H1 (cell line): ENCODE results near the gene LCA5L. TPM values are rescaled to one million over a fixed set of nuclear protein-coding genes. Genes with fewer than 3 reads are reported as not detected.
A peak's percentile ranks its signal among the peaks of the same experiment; 100 is the strongest.

ENCODE experiments used
- CTCF ChIA-PET: fragments of 300-600 bp; sonication (Branson Sonifier 250); formaldehyde crosslinking; loops from one replicate; lab custom pipeline; 2021; ENCODE audit not compliant: partially characterized antibody; lab: Charles Lee
- POLR2A ChIA-PET: fragments of 300-600 bp; sonication (Branson Sonifier 250); formaldehyde crosslinking; loops from one replicate; lab custom pipeline; 2021; ENCODE audit warnings: inconsistent platforms; ENCODE audit not compliant: partially characterized antibody; lab: Charles Lee
- DNase-seq, 2 experiments: peaks; one replicate each; pipeline versions ENCODE4 v3.0.0 to v3.0.0-alpha.2; 2010 to 2022; ENCODE audit warnings: low spot score in 2 of 2, low read depth in 1 of 2, mixed read lengths in 1 of 2
- FAIRE-seq: peaks from 2 replicates; lab custom pipeline; 2011; peaks lifted over from hg19 to GRCh38; lab: Jason Lieb, UNC
- H2AFZ ChIP-seq: 2 replicates; pipeline ENCODE4 v1.8.1; 2012; ENCODE audit warnings: low read length, inconsistent platforms
- H2AK5ac ChIP-seq: 2 replicates; pipeline ENCODE4 v1.6.1; 2013; ENCODE audit warnings: low read depth, low read length
- H2BK120ac ChIP-seq: replicated peaks from 2 replicates; pipeline ENCODE3; 2013; ENCODE audit warnings: low read depth, low read length, inconsistent platforms
- H2BK12ac ChIP-seq: 2 replicates; pipeline ENCODE4 v1.6.1; 2013; ENCODE audit warnings: low read depth, low read length
- H2BK15ac ChIP-seq: 2 replicates; pipeline ENCODE4 v1.6.1; 2013; ENCODE audit warnings: low read length
- H2BK20ac ChIP-seq: 2 replicates; pipeline ENCODE4 v1.6.1; 2013; ENCODE audit warnings: low read length
- H2BK5ac ChIP-seq: 2 replicates; pipeline ENCODE4 v1.6.1; 2013; ENCODE audit warnings: low read depth, low read length
- H3K14ac ChIP-seq: 2 replicates; pipeline ENCODE4 v1.6.1; 2013; ENCODE audit warnings: inconsistent platforms; ENCODE audit not compliant: insufficient read length
- H3K18ac ChIP-seq: 2 replicates; pipeline ENCODE4 v1.6.1; 2013; ENCODE audit warnings: low read length; ENCODE audit errors: extremely low read depth
- H3K23ac ChIP-seq: 2 replicates; pipeline ENCODE4 v1.6.1; 2013; ENCODE audit warnings: inconsistent platforms; ENCODE audit not compliant: insufficient read length
- H3K23me2 ChIP-seq: 2 replicates; pipeline ENCODE4 v1.6.1; 2013; ENCODE audit warnings: low read depth, low read length
- H3K27ac ChIP-seq: 2 replicates; pipeline ENCODE4 v1.6.1; 2011; ENCODE audit warnings: low read depth, low read length, inconsistent platforms
- H3K27me3 ChIP-seq, 4 experiments: replicated peaks in 1 of 4; 1 replicate in 1 of 4; 2 replicates in 3 of 4; pipeline versions ENCODE4 v1.6.1 to v1.8.1; 2011 to 2013; ENCODE audit warnings: low read length in 3 of 4, mild to moderate bottlenecking in 3 of 4, inconsistent platforms in 2 of 4, mixed read lengths in 2 of 4, moderate library complexity in 1 of 4; ENCODE audit not compliant: control insufficient read depth in 3 of 4, insufficient read depth in 3 of 4; ENCODE audit errors: extremely low read depth in 1 of 4
- H3K36me3 ChIP-seq, 4 experiments: 2 replicates each; pipeline versions ENCODE4 v1.6.1 to v1.8.1; 2011 to 2013; ENCODE audit warnings: mild to moderate bottlenecking in 4 of 4, low read length in 3 of 4, moderate library complexity in 2 of 4, control low read depth in 1 of 4, inconsistent platforms in 1 of 4; ENCODE audit not compliant: insufficient read depth in 4 of 4, control insufficient read depth in 2 of 4
- H3K4ac ChIP-seq: replicated peaks from 2 replicates; pipeline ENCODE3; 2013; ENCODE audit warnings: low read length, low read depth, mixed read lengths, inconsistent platforms; ENCODE audit not compliant: insufficient read length
- H3K4me1 ChIP-seq, 4 experiments: replicated peaks in 1 of 4; 1 replicate in 1 of 4; 2 replicates in 3 of 4; pipeline versions ENCODE4 v1.6.1 to v1.8.1; 2011 to 2013; ENCODE audit warnings: low read length in 3 of 4, inconsistent platforms in 2 of 4, mixed read lengths in 1 of 4; ENCODE audit not compliant: insufficient read depth in 4 of 4, control insufficient read depth in 3 of 4
- H3K4me2 ChIP-seq, 2 experiments: 2 replicates each; pipeline versions ENCODE4 v1.6.1 to v1.8.1; 2011 to 2013; ENCODE audit warnings: low read depth in 2 of 2, low read length in 2 of 2, control low read depth in 1 of 2, inconsistent platforms in 1 of 2, mild to moderate bottlenecking in 1 of 2; ENCODE audit not compliant: insufficient read depth in 1 of 2
- H3K4me3 ChIP-seq, 4 experiments: fragments of 200-600, 300-600 bp in 1 of 4; sonication (generic), shearing (Covaris generic), sonication (Bioruptor Twin) in 1 of 4; 2 replicates each; pipeline versions ENCODE4 v1.5.1 to v1.8.1; 2011 to 2016; ENCODE audit warnings: low read length in 4 of 4, low read depth in 3 of 4, control low read depth in 2 of 4, inconsistent platforms in 2 of 4, mild to moderate bottlenecking in 2 of 4, mixed read lengths in 1 of 4, moderate library complexity in 1 of 4; ENCODE audit not compliant: insufficient read depth in 2 of 4; ENCODE audit errors: extremely low read depth in 1 of 4
- H3K56ac ChIP-seq: replicated peaks from 2 replicates; pipeline ENCODE3; 2013; ENCODE audit warnings: low read depth, mild to moderate bottlenecking, mixed read lengths, low read length, inconsistent platforms; ENCODE audit not compliant: insufficient read length
- H3K79me1 ChIP-seq: 2 replicates; pipeline ENCODE4 v1.6.1; 2013; ENCODE audit warnings: low read depth, low read length, control low read depth
- H3K79me2 ChIP-seq, 2 experiments: 2 replicates each; pipeline versions ENCODE4 v1.6.1 to v1.8.1; 2012 to 2013; ENCODE audit warnings: low read length in 2 of 2, mild to moderate bottlenecking in 2 of 2, inconsistent platforms in 1 of 2; ENCODE audit not compliant: insufficient read depth in 2 of 2, control insufficient read depth in 1 of 2
- H3K9ac ChIP-seq, 4 experiments: replicated peaks in 1 of 4; 1 replicate in 1 of 4; 2 replicates in 3 of 4; pipeline versions ENCODE4 v1.6.1 to v1.8.1; 2011 to 2013; ENCODE audit warnings: low read depth in 3 of 4, low read length in 3 of 4, control low read depth in 2 of 4, mild to moderate bottlenecking in 2 of 4, moderate library complexity in 2 of 4, inconsistent platforms in 1 of 4; ENCODE audit errors: extremely low read depth in 1 of 4
- H3K9me3 ChIP-seq, 2 experiments: 2 replicates each; pipeline versions ENCODE4 v1.6.1 to v1.8.1; 2012 to 2013; ENCODE audit warnings: mild to moderate bottlenecking in 2 of 2, moderate library complexity in 2 of 2, control low read depth in 1 of 2, inconsistent platforms in 1 of 2, low read depth in 1 of 2, low read length in 1 of 2, mixed read lengths in 1 of 2; ENCODE audit not compliant: insufficient read depth in 2 of 2
- H4K20me1 ChIP-seq, 2 experiments: replicated peaks in 1 of 2; 2 replicates each; pipeline versions ENCODE3 to v1.8.1; 2011 to 2013; ENCODE audit warnings: inconsistent platforms in 2 of 2, low read length in 2 of 2, mild to moderate bottlenecking in 1 of 2; ENCODE audit not compliant: insufficient read depth in 2 of 2, control insufficient read depth in 1 of 2
- H4K5ac ChIP-seq: 2 replicates; pipeline ENCODE4 v1.6.1; 2013; ENCODE audit warnings: low read length, low read depth, mixed read lengths, inconsistent platforms; ENCODE audit not compliant: insufficient read length
- H4K8ac ChIP-seq: 2 replicates; pipeline ENCODE4 v1.8.0; 2013; ENCODE audit warnings: mild to moderate bottlenecking, moderate library complexity, low read length, inconsistent platforms; ENCODE audit not compliant: insufficient read depth; ENCODE audit errors: extremely low read depth
- H4K91ac ChIP-seq: replicated peaks from 2 replicates; pipeline ENCODE3; 2013; ENCODE audit warnings: low read length, mixed read lengths, inconsistent platforms; ENCODE audit not compliant: insufficient read length
- BACH1 ChIP-seq: IDR thresholded peaks from 2 replicates; pipeline ENCODE4 v1.6.1; 2012; ENCODE audit warnings: low read length, improper control_type of control experiment
- CEBPB ChIP-seq: IDR thresholded peaks from 2 replicates; pipeline ENCODE4 v1.6.1; 2012; ENCODE audit warnings: low read depth, low read length
- EZH2 ChIP-seq: fragments of 200-600 bp; sonication (generic); IDR thresholded peaks from 2 replicates; pipeline ENCODE4 v1.7.1; 2012; ENCODE audit warnings: low read depth, mild to moderate bottlenecking, moderate library complexity, low read length, inconsistent platforms; ENCODE audit not compliant: severe bottlenecking
- FOSL1 ChIP-seq: IDR thresholded peaks from 2 replicates; pipeline ENCODE4 v1.6.1; 2011; ENCODE audit warnings: mild to moderate bottlenecking, low read depth, low read length, moderate library complexity; ENCODE audit not compliant: insufficient read depth
- KDM5A ChIP-seq: fragments of 200-600 bp; IDR thresholded peaks from 2 replicates; pipeline ENCODE4 v1.7.1; 2012; ENCODE audit warnings: mild to moderate bottlenecking, low read length, inconsistent platforms, mixed read lengths
- POLR2AphosphoS5 ChIP-seq: IDR thresholded peaks from 2 replicates; pipeline ENCODE4 v1.6.1; 2011; ENCODE audit warnings: low read depth, low read length
- RNF2 ChIP-seq: fragments of 200-900, 300-1000 bp; sonication (generic); IDR thresholded peaks from 2 replicates; pipeline ENCODE4 v1.7.1; 2016; ENCODE audit warnings: borderline replicate concordance, low read depth, mild to moderate bottlenecking, antibody characterized with exemption, low read length; ENCODE audit not compliant: poor library complexity, severe bottlenecking; ENCODE audit errors: missing control alignments
- RXRA ChIP-seq: IDR thresholded peaks from 2 replicates; pipeline ENCODE4 v1.6.1; 2011; ENCODE audit warnings: low read depth, mild to moderate bottlenecking, low read length, moderate library complexity; ENCODE audit not compliant: insufficient read depth
- SAP30 ChIP-seq: fragments of 300-600 bp; sonication (generic); IDR thresholded peaks from 2 replicates; pipeline ENCODE4 v1.7.1; 2012; ENCODE audit warnings: low read length, moderate library complexity, mild to moderate bottlenecking, inconsistent platforms; ENCODE audit not compliant: insufficient read depth, insufficient replicate concordance
- SP2 ChIP-seq: IDR thresholded peaks from 2 replicates; pipeline ENCODE4 v1.6.1; 2012; ENCODE audit warnings: mild to moderate bottlenecking, low read length, inconsistent platforms
- SRF ChIP-seq: IDR thresholded peaks from 2 replicates; pipeline ENCODE4 v1.6.1; 2011; ENCODE audit warnings: mild to moderate bottlenecking, low read depth, low read length, moderate library complexity
- TAF1 ChIP-seq: IDR thresholded peaks from 2 replicates; pipeline ENCODE4 v1.6.1; 2011; ENCODE audit warnings: mild to moderate bottlenecking, low read depth, low read length
- TCF12 ChIP-seq: IDR thresholded peaks from 2 replicates; pipeline ENCODE4 v1.6.1; 2011; ENCODE audit warnings: low read depth, mild to moderate bottlenecking, low read length
- YY1 ChIP-seq: IDR thresholded peaks from 2 replicates; pipeline ENCODE4 v1.6.1; 2011; ENCODE audit warnings: low read depth, mild to moderate bottlenecking, low read length
- WGBS, 2 experiments: shearing (Covaris generic) in 1 of 2; methylation state at CpG; one replicate each; pipeline versions ENCODE4 v1.1.6 to v1.1.7; 2013 to 2015; ENCODE audit warnings: low lambda C conversion rate in 2 of 2, mixed read lengths in 2 of 2, inconsistent platforms in 1 of 2, low coverage in 1 of 2, missing lambda C conversion rate in 1 of 2; ENCODE audit not compliant: insufficient replicate concordance in 2 of 2, insufficient coverage in 1 of 2, insufficient read length in 1 of 2; ENCODE audit errors: extremely low coverage in 1 of 2, missing lambda C conversion rate in 1 of 2; 5-methylcytosine and 5-hydroxymethylcytosine counted together
- polyA plus RNA-seq, 7 experiments: library from polyadenylated mRNA; depleted of rRNA in 3 of 7; stranded (reverse) in 5 of 7; unstranded in 2 of 7; fragments of >200 nt in 5 of 7; fragments of 200-250 nt in 2 of 7; gene quantifications; 1 replicate in 5 of 7; 2 replicates in 1 of 7; 4 replicates in 1 of 7; pipeline versions ENCODE4 v1.2.1 to v1.2.3, GENCODE V29; 2011 to 2013; ENCODE audit warnings: missing spikeins in 2 of 7, mixed read lengths in 2 of 7
- total RNA-seq: library from RNA; stranded (reverse); fragmentation: NEBNext Ultra II Directional; extraction: Animal tissue kit (Norgen Biotek cat#: 25700); gene quantifications from 2 replicates; pipeline ENCODE4 v1.2.1, GENCODE V29; 2021
- TF ChIP-seq, protein P1 (sequence below): IDR thresholded peaks from 2 replicates; pipeline ENCODE4 v1.6.1; 2012; ENCODE audit warnings: inconsistent platforms

The LCA5L gene
- total and polyA plus RNA-seq, 2 of the 8 experiments (the other 6 are each of a cell fraction or from before 2014, with no cell fraction given) = 0.11 to 0.84 TPM

DNA sequence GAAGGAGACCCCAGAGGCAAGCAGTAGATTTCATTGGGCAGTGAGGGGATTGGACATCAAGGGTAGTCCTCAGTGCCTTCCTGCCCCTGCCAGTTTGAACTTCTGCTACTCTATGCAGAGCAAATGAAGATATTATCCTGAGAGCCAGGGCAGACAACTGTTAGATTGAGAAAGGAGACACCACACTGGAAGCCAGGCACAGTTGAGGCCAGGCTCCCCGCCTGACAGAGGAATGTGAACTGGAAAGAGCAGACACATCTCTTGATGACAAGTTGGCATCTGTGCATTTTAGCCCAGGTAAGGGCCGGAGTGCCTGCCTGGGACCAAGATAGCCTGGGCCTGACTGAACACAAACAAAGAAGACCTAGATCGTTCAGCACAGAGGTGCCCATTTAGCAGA lies 22.2 kb upstream of the LCA5L start:
- H3K56ac ChIP-seq = no peak overlapping the region
- H2AFZ ChIP-seq = no peak overlapping the region
- H3K18ac ChIP-seq = no peak overlapping the region
- H2BK20ac ChIP-seq = no peak overlapping the region
- no peak overlapping the region for H3K27ac ChIP-seq
- H3K36me3 ChIP-seq = no peaks in the 10 kb centered on the region
- no peak overlapping the region for H4K5ac ChIP-seq
- no peak overlapping the region for H3K9ac ChIP-seq
- no peaks in the 10 kb centered on the region for H4K20me1 ChIP-seq
- H2BK15ac ChIP-seq = no peak overlapping the region
- ChIA-PET POLR2A (no interaction called here), CTCF (no interaction called here)
- H3K23ac ChIP-seq = no peak overlapping the region
- WGBS, 2 experiments = 89% methylated on average over 3 of the region's 3 CpGs; no CpG with 5 or more reads in 1 of the 2 experiments
- DNase-seq = no peak
- no peaks in the 10 kb centered on the region for H3K27me3 ChIP-seq
- H3K23me2 ChIP-seq = no peaks in the 10 kb centered on the region
- no peaks in the 10 kb centered on the region for H3K79me1 ChIP-seq
- peak overlapping the region; percentile 60; the same call in 1 of the 2 replicates for H2BK12ac ChIP-seq
- H3K79me2 ChIP-seq = no peaks in the 10 kb centered on the region
- H3K4me1 ChIP-seq = no peaks in the 10 kb centered on the region; a peak in 2 of 7 replicates
- H3K9me3 ChIP-seq = no peaks in the 10 kb centered on the region
- no peak overlapping the region for H2BK5ac ChIP-seq
- H3K14ac ChIP-seq = no peak overlapping the region
- H2AK5ac ChIP-seq = no peak overlapping the region
- H2BK120ac ChIP-seq = no peak overlapping the region
- no peak overlapping the region for H3K4ac ChIP-seq
- no peak overlapping the region for H3K4me2 ChIP-seq
- H3K4me3 ChIP-seq = no peak overlapping the region
- FAIRE-seq = no peak
- H4K91ac ChIP-seq = no peak overlapping the region
- H4K8ac ChIP-seq = no peak overlapping the region
- TF ChIP-seq FOSL1 (no peak), BACH1 (no peak), RXRA (no peak), SAP30 (no peak), TAF1 (no peak), KDM5A (no peak), SRF (no peak), TCF12 (no peak), RNF2 (no peak), EZH2 (no peak), POLR2AphosphoS5 (no peak), SP2 (no peak), YY1 (no peak), CEBPB (no peak)
- TF ChIP-seq, protein P1, sequence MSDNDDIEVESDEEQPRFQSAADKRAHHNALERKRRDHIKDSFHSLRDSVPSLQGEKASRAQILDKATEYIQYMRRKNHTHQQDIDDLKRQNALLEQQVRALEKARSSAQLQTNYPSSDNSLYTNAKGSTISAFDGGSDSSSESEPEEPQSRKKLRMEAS = no peak
